ENCODE results near the gene NUP58. TPM values are rescaled to one million over a fixed set of nuclear protein-coding genes. Genes with fewer than 3 reads are reported as not detected.

The NUP58 gene
- total RNA-seq, 2 experiments from 2014 or later, result 80.6 to 86.7 TPM

GRCh38 chr13:25365720-25366235, 64.4 kb downstream of the NUP58 start:
- DNase-seq, result no peak
- POLR2A ChIA-PET, result no interaction called here
- no peaks in the 10 kb centered on the region for H3K4me1 Mint-ChIP-seq
- H3K4me3 Mint-ChIP-seq, result no peak overlapping the region
- CTCF ChIA-PET, result interaction anchor here (1.0 kb wide), 1 partner anchor 10 kb away, joined by 4 read pairs; no protein-coding TSS in a partner anchor
- no peaks in the 10 kb centered on the region for H3K9me3 Mint-ChIP-seq
- no peaks in the 10 kb centered on the region for H3K36me3 Mint-ChIP-seq (ENCODE audit: low read depth)
- no peak overlapping the region for H3K27ac Mint-ChIP-seq
- H3K27me3 Mint-ChIP-seq, result peaks cover 25% of the 10 kb centered on the region

GRCh38 chr13:25371158-25371874, 69.9 kb downstream of the NUP58 start:
- no peak for DNase-seq

GRCh38 chr13:25371875-25372283, 70.5 kb downstream of the NUP58 start, which contains the start of gene ATP8A2:
Gene ATP8A2, plus strand, starts transcription at chr13:25371974. Its CDS starts 239 bp downstream, at chr13:25372213.
- Mint-ChIP-seq H3K27me3 (peaks cover 60% of the 10 kb centered on the region), H3K36me3 (ENCODE audit: low read depth) (no peaks in the 10 kb centered on the region), H3K4me1 (peaks cover 10% of the 10 kb centered on the region), H3K9me3 (no peaks in the 10 kb centered on the region), H3K27ac (no peak within 1 kb of the TSS), H3K4me3 (peak within 1 kb of the TSS; percentile 49)
- ChIA-PET CTCF (no interaction called here), POLR2A (no interaction called here)
- DNase-seq, result no peak

More at GRCh38 chr13:25371158-25371874, 69.9 kb downstream of the NUP58 start:
- ChIA-PET CTCF (interaction anchor here (0.6 kb wide), 1 partner anchor 741 kb away, joined by 3 read pairs; no protein-coding TSS in a partner anchor), POLR2A (no interaction called here)
- Mint-ChIP-seq H3K4me3 (peak overlapping the region; percentile 49), H3K27ac (no peak overlapping the region), H3K9me3 (no peaks in the 10 kb centered on the region), H3K4me1 (peaks cover 10% of the 10 kb centered on the region), H3K36me3 (ENCODE audit: low read depth) (no peaks in the 10 kb centered on the region), H3K27me3 (peaks cover 60% of the 10 kb centered on the region)

GRCh38 chr13:25372284-25373081, 71.1 kb downstream of the NUP58 start:
- H3K36me3 Mint-ChIP-seq (ENCODE audit: low read depth), result no peaks in the 10 kb centered on the region
- peaks cover 60% of the 10 kb centered on the region for H3K27me3 Mint-ChIP-seq
- H3K9me3 Mint-ChIP-seq, result no peaks in the 10 kb centered on the region
- peaks cover 10% of the 10 kb centered on the region for H3K4me1 Mint-ChIP-seq
- no peak overlapping the region for H3K27ac Mint-ChIP-seq
- DNase-seq, result no peak
- ChIA-PET CTCF (no interaction called here), POLR2A (no interaction called here)
- H3K4me3 Mint-ChIP-seq, result no peak overlapping the region

- peak; percentile 22 for DNase-seq
- peaks cover 61% of the 10 kb centered on the region for H3K27me3 Mint-ChIP-seq
- POLR2A ChIA-PET, result no interaction called here
Measured at GRCh38 chr13:25375727-25376358, 74.4 kb downstream of the NUP58 start.

GRCh38 chr13:25377244-25377962, 76.0 kb downstream of the NUP58 start:
- CTCF ChIA-PET, result interaction anchor here (1.2 kb wide), 1 partner anchor 14 kb away, joined by 3 read pairs; no protein-coding TSS in a partner anchor
- H3K4me3 Mint-ChIP-seq, result no peak overlapping the region
- H3K27ac Mint-ChIP-seq, result no peak overlapping the region
- peaks cover 61% of the 10 kb centered on the region for H3K27me3 Mint-ChIP-seq
- no peak for DNase-seq
- no peaks in the 10 kb centered on the region for H3K9me3 Mint-ChIP-seq
- peaks cover 5% of the 10 kb centered on the region for H3K4me1 Mint-ChIP-seq
- no peaks in the 10 kb centered on the region for H3K36me3 Mint-ChIP-seq (ENCODE audit: low read depth)
- POLR2A ChIA-PET, result no interaction called here

More at GRCh38 chr13:25375727-25376358, 74.4 kb downstream of the NUP58 start:
- Mint-ChIP-seq H3K4me3 (no peak overlapping the region), H3K4me1 (peaks cover 10% of the 10 kb centered on the region), H3K9me3 (no peaks in the 10 kb centered on the region), H3K27ac (no peak overlapping the region), H3K36me3 (ENCODE audit: low read depth) (no peaks in the 10 kb centered on the region)
- CTCF ChIA-PET, result interaction anchor here (0.6 to 1.7 kb wide), 9 partner anchors 11 to 206 kb away, joined by 3 to 7 read pairs (median 4); no protein-coding TSS in a partner anchor

- no peaks in the 10 kb centered on the region for H3K9me3 Mint-ChIP-seq
- CTCF ChIA-PET, result interaction anchor here (0.6 kb wide), 1 partner anchor 265 kb away, joined by 3 read pairs; no protein-coding TSS in a partner anchor
- H3K36me3 Mint-ChIP-seq (ENCODE audit: low read depth), result no peaks in the 10 kb centered on the region
- POLR2A ChIA-PET, result no interaction called here
- no peak for DNase-seq
- H3K27ac Mint-ChIP-seq, result no peak overlapping the region
- peaks cover 2% of the 10 kb centered on the region for H3K4me1 Mint-ChIP-seq
- H3K4me3 Mint-ChIP-seq, result no peak overlapping the region
- H3K27me3 Mint-ChIP-seq, result peaks cover 52% of the 10 kb centered on the region
Measured at GRCh38 chr13:25378528-25378927, 77.1 kb downstream of the NUP58 start.

- H3K27me3 Mint-ChIP-seq, result peaks cover 50% of the 10 kb centered on the region
- no peaks in the 10 kb centered on the region for H3K9me3 Mint-ChIP-seq
- DNase-seq, result no peak
- CTCF ChIA-PET, result no interaction called here
- no peaks in the 10 kb centered on the region for H3K36me3 Mint-ChIP-seq (ENCODE audit: low read depth)
- peaks cover 2% of the 10 kb centered on the region for H3K4me1 Mint-ChIP-seq
- no peak overlapping the region for H3K4me3 Mint-ChIP-seq
- POLR2A ChIA-PET, result no interaction called here
- H3K27ac Mint-ChIP-seq, result no peak overlapping the region
Measured at GRCh38 chr13:25379011-25379410, 77.6 kb downstream of the NUP58 start.

GRCh38 chr13:25380082-25380481, 78.7 kb downstream of the NUP58 start:
- ChIA-PET CTCF (interaction anchor here (1.4 kb wide), 1 partner anchor 385 kb away, joined by 3 read pairs; no protein-coding TSS in a partner anchor), POLR2A (no interaction called here)
- H3K27ac Mint-ChIP-seq, result no peak overlapping the region
- H3K4me1 Mint-ChIP-seq, result peaks cover 2% of the 10 kb centered on the region
- no peaks in the 10 kb centered on the region for H3K36me3 Mint-ChIP-seq (ENCODE audit: low read depth)
- no peak for DNase-seq
- peaks cover 48% of the 10 kb centered on the region for H3K27me3 Mint-ChIP-seq
- H3K4me3 Mint-ChIP-seq, result no peak overlapping the region
- no peaks in the 10 kb centered on the region for H3K9me3 Mint-ChIP-seq

- Mint-ChIP-seq H3K4me3 (no peak overlapping the region), H3K36me3 (ENCODE audit: low read depth) (no peaks in the 10 kb centered on the region), H3K4me1 (no peaks in the 10 kb centered on the region), H3K9me3 (no peaks in the 10 kb centered on the region), H3K27me3 (peaks cover 45% of the 10 kb centered on the region), H3K27ac (no peak overlapping the region)
- CTCF ChIA-PET, result interaction anchor here (1.4 kb wide), 1 partner anchor 385 kb away, joined by 3 read pairs; no protein-coding TSS in a partner anchor
- POLR2A ChIA-PET, result no interaction called here
- no peak for DNase-seq
Measured at GRCh38 chr13:25380741-25381324, 79.4 kb downstream of the NUP58 start.

- CTCF ChIA-PET, result no interaction called here
- H3K4me3 Mint-ChIP-seq, result no peak overlapping the region
- H3K27me3 Mint-ChIP-seq, result peaks cover 32% of the 10 kb centered on the region
Measured at GRCh38 chr13:25384758-25385410, 83.5 kb downstream of the NUP58 start.

More at GRCh38 chr13:25384758-25385410, 83.5 kb downstream of the NUP58 start:
- H3K4me1 Mint-ChIP-seq, result no peaks in the 10 kb centered on the region
- H3K36me3 Mint-ChIP-seq (ENCODE audit: low read depth), result no peaks in the 10 kb centered on the region
- H3K9me3 Mint-ChIP-seq, result no peaks in the 10 kb centered on the region
- POLR2A ChIA-PET, result no interaction called here
- no peak for DNase-seq
- no peak overlapping the region for H3K27ac Mint-ChIP-seq
